ENCODE measurements around the gene EHD1. TPM values are rescaled to one million over a fixed set of nuclear protein-coding genes. Genes with fewer than 3 reads are reported as not detected.

The EHD1 gene
- total and polyA plus RNA-seq, 2 of the 4 experiments (the other 2 are of a cell fraction) = 107 to 209 TPM

GRCh38 chr11:64909653-64910343 is 31.4 kb upstream of the EHD1 start:
- no peak overlapping the region for H2BK20ac ChIP-seq (ENCODE audit: low read depth, low read length)
- H3K27me3 ChIP-seq (ENCODE audit: control insufficient read depth, insufficient read depth, low read length) = no peaks in the 10 kb centered on the region
- H2AFZ ChIP-seq (replicated peaks; ENCODE audit: low read length, poor library complexity) = no peak overlapping the region
- H2AK9ac ChIP-seq (replicated peaks; ENCODE audit: low read depth, low read length, poor library complexity) = no peak overlapping the region
- H3K27ac ChIP-seq (ENCODE audit: insufficient read depth, low read length) = no peak overlapping the region
- 94% methylated on average over 23 of the region's 39 CpGs; no CpG with 5 or more reads in 1 of the 2 experiments for WGBS, 2 experiments (ENCODE audit: extremely low coverage in 2 of 2, insufficient read length in 1 of 2)
- H3K14ac ChIP-seq (replicated peaks; ENCODE audit: low read depth, low read length) = no peak overlapping the region
- no peaks in the 10 kb centered on the region for H3K9me1 ChIP-seq (ENCODE audit: insufficient read depth, low read length)
- H3K4ac ChIP-seq (ENCODE audit: low read depth, low read length) = no peak overlapping the region
- no peak overlapping the region for H4K5ac ChIP-seq (ENCODE audit: low read depth, low read length)
- POLR2A ChIA-PET (ENCODE audit: unreplicated experiment) = no interaction called here
- H3K4me2 ChIP-seq (ENCODE audit: low read depth, low read length) = no peak overlapping the region
- DNase-seq = no peak
- H4K91ac ChIP-seq (ENCODE audit: insufficient read depth, low read depth, low read length) = no peak overlapping the region
- BruUV-seq (replicated peaks) = no TSS peak
- H3K4me3 ChIP-seq (ENCODE audit: insufficient read depth, low read depth, low read length) = no peak overlapping the region
- in situ Hi-C loops (cut with MboI; ENCODE audit: low sequenced_read_pairs) = no loop called here
- no peak overlapping the region for H2AK5ac ChIP-seq (ENCODE audit: low read depth, low read length)
- no peak overlapping the region for H2BK15ac ChIP-seq (ENCODE audit: low read depth, low read length)
- no peak overlapping the region for H2BK5ac ChIP-seq (ENCODE audit: low read depth, low read length, poor library complexity, severe bottlenecking)
- H3K18ac ChIP-seq (ENCODE audit: low read depth, low read length) = no peak overlapping the region
- no peak for ATAC-seq (ENCODE audit: low read depth)
- H3K56ac ChIP-seq (ENCODE audit: extremely low read depth, insufficient read depth, low read length) = no peak overlapping the region
- no peak for TF ChIP-seq POLR2A (IDR thresholded peaks at IDR 0.05; ENCODE audit: low read depth, low read length)
- no peak for TF ChIP-seq CEBPB (IDR thresholded peaks at IDR 0.05; ENCODE audit: low read depth, low read length)
- no peak for TF ChIP-seq MXI1 (IDR thresholded peaks at IDR 0.05; ENCODE audit: borderline replicate concordance, low read depth, low read length)
- TF ChIP-seq RAD21 (IDR thresholded peaks at IDR 0.05; ENCODE audit: low read length) = no peak
- TF ChIP-seq RCOR1 (IDR thresholded peaks at IDR 0.05; ENCODE audit: insufficient replicate concordance, low read length) = no peak
- TF ChIP-seq ELK1 (IDR thresholded peaks at IDR 0.05; ENCODE audit: borderline replicate concordance, low read depth, low read length) = no peak
- TF ChIP-seq FOS (IDR thresholded peaks at IDR 0.05; ENCODE audit: low read depth, low read length) = no peak
- TF ChIP-seq CHD1 (IDR thresholded peaks at IDR 0.05; ENCODE audit: low read depth, low read length) = no peak
- TF ChIP-seq MAZ (IDR thresholded peaks at IDR 0.05; ENCODE audit: borderline replicate concordance, low read depth, low read length) = no peak
- TF ChIP-seq CTCF (conservative IDR thresholded peaks at IDR 0.05; ENCODE audit: low read depth, low read length) = no peak
- no peak for TF ChIP-seq RFX5 (IDR thresholded peaks at IDR 0.05; ENCODE audit: low read depth, low read length)
- TF ChIP-seq, protein P1, sequence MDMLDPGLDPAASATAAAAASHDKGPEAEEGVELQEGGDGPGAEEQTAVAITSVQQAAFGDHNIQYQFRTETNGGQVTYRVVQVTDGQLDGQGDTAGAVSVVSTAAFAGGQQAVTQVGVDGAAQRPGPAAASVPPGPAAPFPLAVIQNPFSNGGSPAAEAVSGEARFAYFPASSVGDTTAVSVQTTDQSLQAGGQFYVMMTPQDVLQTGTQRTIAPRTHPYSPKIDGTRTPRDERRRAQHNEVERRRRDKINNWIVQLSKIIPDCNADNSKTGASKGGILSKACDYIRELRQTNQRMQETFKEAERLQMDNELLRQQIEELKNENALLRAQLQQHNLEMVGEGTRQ (IDR thresholded peaks at IDR 0.05; ENCODE audit: low read depth, low read length) = no peak
- no peak for TF ChIP-seq BHLHE40 (IDR thresholded peaks at IDR 0.05; ENCODE audit: low read depth, low read length)
- TF ChIP-seq SMC3 (IDR thresholded peaks at IDR 0.05; ENCODE audit: low read depth, low read length) = no peak
- no peak for TF ChIP-seq MAFK (IDR thresholded peaks at IDR 0.05; ENCODE audit: low read depth, low read length)
- no peak for TF ChIP-seq NFE2L2 (IDR thresholded peaks at IDR 0.05; ENCODE audit: low read depth, low read length)
- no peaks in the 10 kb centered on the region for H3K4me1 ChIP-seq (ENCODE audit: control insufficient read depth, insufficient read depth, low read length)
- dilution Hi-C loops (cut with HindIII; ENCODE audit: low sequenced_read_pairs, unreplicated experiment) = no loop called here
- intact Hi-C loops (cut with micrococcal nuclease) = no loop called here
- H3K9me3 ChIP-seq (ENCODE audit: control insufficient read depth, insufficient read depth, low read length) = no peaks in the 10 kb centered on the region
- H4K20me1 ChIP-seq (ENCODE audit: insufficient read depth, low read length) = no peaks in the 10 kb centered on the region
- no peak overlapping the region for H2BK120ac ChIP-seq (ENCODE audit: low read depth, low read length)
- H4K8ac ChIP-seq (ENCODE audit: low read depth in 2 of 2, low read length in 2 of 2) = no peak overlapping the region
- peaks cover 72% of the 10 kb centered on the region for H3K36me3 ChIP-seq (ENCODE audit: control insufficient read depth, insufficient read depth, low read length)
- peaks cover 0 to 6% of the 10 kb centered on the region in 2 experiments; a peak in 2 of 4 replicates for H3K79me1 ChIP-seq (ENCODE audit: low read depth in 1 of 2, low read length in 2 of 2)
- H3K23ac ChIP-seq (ENCODE audit: low read depth, low read length) = no peak overlapping the region
- CTCF ChIA-PET = no interaction called here
- H3K9ac ChIP-seq (ENCODE audit: low read depth, low read length) = no peak overlapping the region

All from IMR-90 (cell line).